ENCODE results near the gene RTP5.

GRCh38 chr2:241908686-241909420, 39.3 kb downstream of the RTP5 start:
- TF ChIP-seq CTCF (IDR thresholded peaks at IDR 0.05) (no peak), POLR2A (IDR thresholded peaks at IDR 0.05) (no peak)
